ENCODE results near the gene MCF2L2. TPM values are rescaled to one million over a fixed set of nuclear protein-coding genes. Genes with fewer than 3 reads are reported as not detected.

The MCF2L2 gene
- total RNA-seq, 1 donor from 2014 or later, result 1.1 TPM

- intact Hi-C loops (cut with DNase I), result no loop called here
- DNase-seq (ENCODE audit: low spot score), result no peak
Observed at GRCh38 chr3:183307749-183308148, 120.7 kb downstream of the MCF2L2 start.

- peak; percentile 86 for DNase-seq (ENCODE audit: low spot score)
- intact Hi-C loops (cut with DNase I), result no loop called here
Observed at GRCh38 chr3:183306798-183307671, 121.4 kb downstream of the MCF2L2 start.

GRCh38 chr3:183303690-183304089, 124.7 kb downstream of the MCF2L2 start:
- DNase-seq (ENCODE audit: low spot score), result no peak
- intact Hi-C loops (cut with DNase I), result no loop called here

GRCh38 chr3:183301937-183302580, 126.4 kb downstream of the MCF2L2 start:
- intact Hi-C loops (cut with DNase I), result no loop called here
- DNase-seq (ENCODE audit: low spot score), result no peak

- intact Hi-C loops (cut with DNase I), result no loop called here
- DNase-seq (ENCODE audit: low spot score), result no peak
Observed at GRCh38 chr3:183300996-183301562, 127.3 kb downstream of the MCF2L2 start.

- intact Hi-C loops (cut with DNase I), result no loop called here
- no peak for DNase-seq (ENCODE audit: low spot score)
Observed at GRCh38 chr3:183299976-183300375, 128.4 kb downstream of the MCF2L2 start.

GRCh38 chr3:183298701-183299153, 129.7 kb downstream of the MCF2L2 start:
- intact Hi-C loops (cut with DNase I), result no loop called here
- DNase-seq (ENCODE audit: low spot score), result peak; percentile 90

GRCh38 chr3:183296944-183297343, 131.5 kb downstream of the MCF2L2 start:
- DNase-seq (ENCODE audit: low spot score), result no peak
- intact Hi-C loops (cut with DNase I), result no loop called here

GRCh38 chr3:183295211-183295610, 133.2 kb downstream of the MCF2L2 start:
- no peak for DNase-seq (ENCODE audit: low spot score)
- intact Hi-C loops (cut with DNase I), result no loop called here

GRCh38 chr3:183293966-183294365, 134.5 kb downstream of the MCF2L2 start:
- no peak for DNase-seq (ENCODE audit: low spot score)
- intact Hi-C loops (cut with DNase I), result no loop called here

GRCh38 chr3:183291497-183292031, 136.9 kb downstream of the MCF2L2 start:
- no peak for DNase-seq (ENCODE audit: low spot score)
- intact Hi-C loops (cut with DNase I), result no loop called here

GRCh38 chr3:183290216-183290615, 138.2 kb downstream of the MCF2L2 start:
- no peak for DNase-seq (ENCODE audit: low spot score)
- intact Hi-C loops (cut with DNase I), result no loop called here

- intact Hi-C loops (cut with DNase I), result no loop called here
- DNase-seq (ENCODE audit: low spot score), result no peak
Observed at GRCh38 chr3:183288117-183288516, 140.3 kb downstream of the MCF2L2 start.

- no peak for DNase-seq (ENCODE audit: low spot score)
- intact Hi-C loops (cut with DNase I), result no loop called here
Observed at GRCh38 chr3:183287301-183287971, 141.0 kb downstream of the MCF2L2 start.

GRCh38 chr3:183285828-183286457, 142.5 kb downstream of the MCF2L2 start:
- DNase-seq (ENCODE audit: low spot score), result peak; percentile 94
- intact Hi-C loops (cut with DNase I), result no loop called here

- intact Hi-C loops (cut with DNase I), result no loop called here
- no peak for DNase-seq (ENCODE audit: low spot score)
Observed at GRCh38 chr3:183285318-183285717, 143.1 kb downstream of the MCF2L2 start.

GRCh38 chr3:183284570-183284969, 143.8 kb downstream of the MCF2L2 start:
- intact Hi-C loops (cut with DNase I), result no loop called here
- DNase-seq (ENCODE audit: low spot score), result no peak

GRCh38 chr3:183283886-183284285, 144.5 kb downstream of the MCF2L2 start:
- DNase-seq (ENCODE audit: low spot score), result no peak
- intact Hi-C loops (cut with DNase I), result no loop called here

GRCh38 chr3:183281126-183281797, 147.2 kb downstream of the MCF2L2 start:
- intact Hi-C loops (cut with DNase I), result no loop called here
- no peak for DNase-seq (ENCODE audit: low spot score)

Data from cardiac septum (tissue), 1 donor.